ENCODE measurements around the gene LRRC2. TPM values are rescaled to one million over a fixed set of nuclear protein-coding genes. Genes with fewer than 3 reads are reported as not detected.

LRRC2 gene
- total RNA-seq, 1 donor from 2014 or later: 0.26 TPM

DNA sequence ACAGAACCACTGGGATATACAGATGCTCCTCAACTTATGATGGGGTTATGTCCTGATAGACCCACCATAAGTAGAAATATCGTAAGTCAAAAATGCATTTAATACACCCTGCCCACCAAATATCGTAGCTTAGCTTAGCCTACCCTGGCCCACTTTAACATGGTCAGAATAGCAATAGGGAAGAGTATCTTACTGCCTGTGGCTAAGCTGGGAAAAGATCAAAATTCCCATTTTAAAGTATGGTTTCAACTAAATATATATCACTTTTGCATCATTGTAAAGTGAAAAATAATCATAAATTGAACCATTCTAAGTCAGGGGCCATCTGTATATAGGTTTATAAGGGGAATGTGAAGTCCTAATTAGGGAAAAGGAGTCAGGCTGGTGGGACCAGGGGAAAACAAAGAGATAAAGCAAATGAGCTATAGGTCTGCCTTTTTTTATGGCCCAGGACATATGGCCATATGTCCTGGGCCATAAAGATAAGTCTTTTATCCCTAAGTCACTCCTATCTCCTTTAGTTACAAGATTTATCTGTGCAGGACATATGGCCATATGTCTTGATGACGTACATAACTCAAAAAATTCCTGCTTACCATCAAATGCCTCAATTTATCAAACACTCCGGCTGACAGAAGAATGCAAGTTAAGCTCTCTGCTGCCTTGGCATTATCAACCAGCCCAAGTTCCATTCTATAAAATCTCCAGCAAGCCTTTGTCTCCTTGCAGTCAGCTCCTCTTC lies 57.1 kb downstream of the LRRC2 start:
- H3K4me3 ChIP-seq (ENCODE audit: low read depth, low read length): no peak overlapping the region
- H3K27me3 ChIP-seq (ENCODE audit: control insufficient read depth, insufficient read depth, low read length): no peaks in the 10 kb centered on the region
- TF ChIP-seq, protein P1, sequence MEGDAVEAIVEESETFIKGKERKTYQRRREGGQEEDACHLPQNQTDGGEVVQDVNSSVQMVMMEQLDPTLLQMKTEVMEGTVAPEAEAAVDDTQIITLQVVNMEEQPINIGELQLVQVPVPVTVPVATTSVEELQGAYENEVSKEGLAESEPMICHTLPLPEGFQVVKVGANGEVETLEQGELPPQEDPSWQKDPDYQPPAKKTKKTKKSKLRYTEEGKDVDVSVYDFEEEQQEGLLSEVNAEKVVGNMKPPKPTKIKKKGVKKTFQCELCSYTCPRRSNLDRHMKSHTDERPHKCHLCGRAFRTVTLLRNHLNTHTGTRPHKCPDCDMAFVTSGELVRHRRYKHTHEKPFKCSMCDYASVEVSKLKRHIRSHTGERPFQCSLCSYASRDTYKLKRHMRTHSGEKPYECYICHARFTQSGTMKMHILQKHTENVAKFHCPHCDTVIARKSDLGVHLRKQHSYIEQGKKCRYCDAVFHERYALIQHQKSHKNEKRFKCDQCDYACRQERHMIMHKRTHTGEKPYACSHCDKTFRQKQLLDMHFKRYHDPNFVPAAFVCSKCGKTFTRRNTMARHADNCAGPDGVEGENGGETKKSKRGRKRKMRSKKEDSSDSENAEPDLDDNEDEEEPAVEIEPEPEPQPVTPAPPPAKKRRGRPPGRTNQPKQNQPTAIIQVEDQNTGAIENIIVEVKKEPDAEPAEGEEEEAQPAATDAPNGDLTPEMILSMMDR (IDR thresholded peaks at IDR 0.05; ENCODE audit: insufficient read depth, low read length, severe bottlenecking): no peak
- FAIRE-seq: no peak
- no peak for DNase-seq (ENCODE audit: low read depth)
- H3K36me3 ChIP-seq (ENCODE audit: control insufficient read depth, insufficient read depth, low read length): no peaks in the 10 kb centered on the region

DNA sequence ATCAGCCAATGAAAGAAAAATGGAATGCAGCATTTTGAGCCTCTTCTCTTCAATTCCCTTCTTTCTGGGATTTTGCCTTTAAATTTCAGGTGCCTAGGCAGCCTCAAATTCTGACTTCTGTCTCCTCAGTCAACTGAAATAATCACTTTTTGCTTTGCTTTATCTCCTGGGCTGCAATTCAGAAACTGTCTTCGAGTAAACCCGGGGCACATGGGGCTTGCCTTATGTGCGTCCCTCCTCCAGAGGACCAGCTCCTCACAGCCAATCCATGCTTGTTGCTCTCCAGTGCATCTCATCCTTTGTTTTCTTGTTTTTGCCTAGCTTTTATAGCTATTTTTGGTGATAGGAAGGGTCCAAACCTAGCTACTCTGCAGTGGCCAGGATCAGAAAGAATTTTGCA lies 59.6 kb downstream of the LRRC2 start:
- no peak for FAIRE-seq
- Histone ChIP-seq H3K4me3 (ENCODE audit: low read depth, low read length) (no peak overlapping the region), H3K27me3 (ENCODE audit: control insufficient read depth, insufficient read depth, low read length) (no peaks in the 10 kb centered on the region), H3K36me3 (ENCODE audit: control insufficient read depth, insufficient read depth, low read length) (no peaks in the 10 kb centered on the region)
- no peak for DNase-seq (ENCODE audit: low read depth)
- TF ChIP-seq, protein P1 (IDR thresholded peaks at IDR 0.05; ENCODE audit: insufficient read depth, low read length, severe bottlenecking): no peak

DNA sequence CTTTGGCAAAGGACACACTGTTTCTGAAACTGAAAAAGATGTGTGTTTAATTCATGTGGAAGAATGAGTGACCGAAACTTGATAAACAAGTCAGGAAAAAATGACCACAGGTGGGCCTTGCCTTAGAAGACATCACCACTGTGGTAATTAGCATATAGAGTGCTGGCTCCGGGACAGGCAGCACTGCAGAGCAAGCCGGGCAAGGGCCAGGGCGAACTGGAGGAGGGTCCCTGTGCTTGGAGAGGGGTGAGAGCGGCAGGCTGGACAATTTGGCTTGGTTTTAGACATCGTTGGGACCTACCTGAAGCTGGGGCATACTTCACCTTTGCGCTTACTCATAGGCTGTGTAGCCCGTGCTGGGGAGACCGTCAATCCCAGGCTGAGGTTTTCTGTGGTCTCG lies 60.1 kb downstream of the LRRC2 start:
- DNase-seq (ENCODE audit: low read depth) (no peak), FAIRE-seq (no peak)
- TF ChIP-seq, protein P1 (IDR thresholded peaks at IDR 0.05; ENCODE audit: insufficient read depth, low read length, severe bottlenecking): no peak
- no peak overlapping the region for H3K4me3 ChIP-seq (ENCODE audit: low read depth, low read length)
- H3K36me3 ChIP-seq (ENCODE audit: control insufficient read depth, insufficient read depth, low read length): no peaks in the 10 kb centered on the region
- no peaks in the 10 kb centered on the region for H3K27me3 ChIP-seq (ENCODE audit: control insufficient read depth, insufficient read depth, low read length)

GRCh38 chr3:46504789-46505188 lies 61.3 kb downstream of the LRRC2 start:
- TF ChIP-seq, protein P1 (IDR thresholded peaks at IDR 0.05; ENCODE audit: insufficient read depth, low read length, severe bottlenecking): no peak
- DNase-seq (ENCODE audit: low read depth) (no peak), FAIRE-seq (no peak)
- Histone ChIP-seq H3K36me3 (ENCODE audit: control insufficient read depth, insufficient read depth, low read length) (no peaks in the 10 kb centered on the region), H3K27me3 (ENCODE audit: control insufficient read depth, insufficient read depth, low read length) (no peaks in the 10 kb centered on the region), H3K4me3 (ENCODE audit: low read depth, low read length) (no peak overlapping the region)

- no peak for DNase-seq (ENCODE audit: low read depth)
- Histone ChIP-seq H3K4me3 (ENCODE audit: low read depth, low read length) (no peak overlapping the region), H3K36me3 (ENCODE audit: control insufficient read depth, insufficient read depth, low read length) (no peaks in the 10 kb centered on the region), H3K27me3 (ENCODE audit: control insufficient read depth, insufficient read depth, low read length) (no peaks in the 10 kb centered on the region)
- no peak for FAIRE-seq
- TF ChIP-seq, protein P1 (IDR thresholded peaks at IDR 0.05; ENCODE audit: insufficient read depth, low read length, severe bottlenecking): no peak
Measured at GRCh38 chr3:46503200-46503874, 62.8 kb downstream of the LRRC2 start.
